SK-N-SH (cell line): ENCODE results near the gene SH3TC1. TPM values are rescaled to one million over a fixed set of nuclear protein-coding genes. Genes with fewer than 3 reads are reported as not detected.

Experiments used
- CTCF ChIA-PET: fragments of 300-600, 350-600 bp; formaldehyde crosslinking; extraction: SDS; loops from one replicate; lab custom pipeline; 2021; lab: Yijun Ruan, JAX
- POLR2A ChIA-PET: fragments of 350-600 bp; sonication (Branson Sonifier 250); formaldehyde crosslinking; extraction: SDS; loops from one replicate; lab custom pipeline; 2020; ENCODE audit warnings: antibody characterized with exemption, inconsistent platforms; lab: Yijun Ruan, JAX
- DNase-seq: peaks from one replicate; pipeline ENCODE4 v3.0.0; 2012
- H2AFZ ChIP-seq: fragments of 200-600 bp; sonication (generic); 2 replicates; pipeline ENCODE4 v1.8.1; 2016; ENCODE audit warnings: antibody characterized with exemption, mild to moderate bottlenecking, low read depth
- H3F3A ChIP-seq: fragments of 200-600 bp; sonication (generic); replicated peaks from 2 replicates; pipeline ENCODE3; 2016; ENCODE audit warnings: antibody characterized with exemption, mild to moderate bottlenecking; ENCODE audit not compliant: insufficient read depth
- H3K27ac ChIP-seq, 2 experiments: fragments of 200-500 bp in 1 of 2; fragments of 200-600 bp in 1 of 2; sonication (Bioruptor generic) in 1 of 2; sonication (generic), shearing (Covaris generic) in 1 of 2; 2 replicates each; pipeline versions ENCODE4 v1.5.1 to v1.6.1; 2014 to 2016; ENCODE audit warnings: low read depth in 2 of 2, inconsistent platforms in 1 of 2, low read length in 1 of 2, mild to moderate bottlenecking in 1 of 2, mixed read lengths in 1 of 2
- H3K27me3 ChIP-seq: fragments of 200-600 bp; sonication (generic), shearing (Covaris generic); 2 replicates; pipeline ENCODE4 v1.6.1; 2016; ENCODE audit warnings: mixed run types; ENCODE audit not compliant: insufficient read depth
- H3K36me3 ChIP-seq, 2 experiments: fragments of 200-500 bp in 1 of 2; fragments of 200-600 bp in 1 of 2; sonication (Bioruptor generic) in 1 of 2; sonication (generic) in 1 of 2; replicated peaks in 1 of 2; 2 replicates each; pipeline versions ENCODE3 to v1.5.1; 2014 to 2016; ENCODE audit warnings: low read length in 1 of 2, mild to moderate bottlenecking in 1 of 2; ENCODE audit not compliant: insufficient read depth in 2 of 2, control insufficient read depth in 1 of 2
- H3K4me1 ChIP-seq, 2 experiments: fragments of 200-500 bp in 1 of 2; fragments of 200-600 bp in 1 of 2; sonication (Bioruptor generic) in 1 of 2; sonication (generic), shearing (Covaris generic) in 1 of 2; 2 replicates each; pipeline versions ENCODE4 v1.5.1 to v1.6.1; 2014 to 2016; ENCODE audit warnings: low read depth in 1 of 2, low read length in 1 of 2, mixed run types in 1 of 2; ENCODE audit not compliant: insufficient read depth in 2 of 2, control insufficient read depth in 1 of 2
- H3K4me2 ChIP-seq: fragments of 200-600 bp; sonication (generic), shearing (Covaris generic); 2 replicates; pipeline ENCODE4 v1.6.1; 2017; ENCODE audit warnings: mixed run types
- H3K4me3 ChIP-seq, 2 experiments: fragments of 200-500 bp in 1 of 2; fragments of 200-600 bp in 1 of 2; sonication (Bioruptor generic) in 1 of 2; sonication (generic), shearing (Covaris generic) in 1 of 2; 2 replicates each; pipeline versions ENCODE4 v1.5.1 to v1.8.1; 2014 to 2016; ENCODE audit warnings: low read depth in 2 of 2, inconsistent platforms in 1 of 2, low read length in 1 of 2, mild to moderate bottlenecking in 1 of 2, mixed read lengths in 1 of 2, moderate library complexity in 1 of 2
- H3K79me2 ChIP-seq: fragments of 200-600 bp; sonication (generic); 2 replicates; pipeline ENCODE4 v1.8.1; 2017; ENCODE audit warnings: mild to moderate bottlenecking; ENCODE audit not compliant: insufficient read depth
- H3K9ac ChIP-seq: fragments of 200-600 bp; sonication (generic); 2 replicates; pipeline ENCODE4 v1.6.1; 2017; ENCODE audit warnings: mixed run types
- H3K9me2 ChIP-seq: fragments of 200-600 bp; sonication (generic); 2 replicates; pipeline ENCODE4 v1.6.1; 2017; ENCODE audit warnings: mixed run types
- H3K9me3 ChIP-seq: fragments of 200-600 bp; sonication (generic); 2 replicates; pipeline ENCODE4 v1.6.1; 2017; ENCODE audit warnings: mixed run types, mild to moderate bottlenecking, moderate library complexity
- H4K20me1 ChIP-seq: fragments of 200-600 bp; sonication (generic); 2 replicates; pipeline ENCODE4 v1.6.1; 2017; ENCODE audit warnings: mild to moderate bottlenecking, mixed run types; ENCODE audit not compliant: insufficient read depth
- CTCF ChIP-seq: fragments of 200-600 bp; sonication (generic); IDR thresholded peaks from 2 replicates; pipeline ENCODE4 v1.6.1; 2017; ENCODE audit warnings: antibody characterized with exemption, mild to moderate bottlenecking, moderate library complexity
- ELF1 ChIP-seq: IDR thresholded peaks from 2 replicates; pipeline ENCODE4 v1.4.0; 2012
- EZH2phosphoT487 ChIP-seq: fragments of 200-600 bp; sonication (generic); IDR thresholded peaks from 2 replicates; pipeline ENCODE4 v1.6.1; 2017; ENCODE audit warnings: low read depth, mixed run types, mild to moderate bottlenecking, antibody characterized with exemption, moderate library complexity, borderline replicate concordance
- FOSL2 ChIP-seq: IDR thresholded peaks from 2 replicates; pipeline ENCODE4 v1.4.0; 2012; ENCODE audit warnings: low read depth, mild to moderate bottlenecking, moderate library complexity, borderline replicate concordance
- FOXJ3 ChIP-seq: sonication (generic); formaldehyde crosslinking; IDR thresholded peaks from 2 replicates; pipeline ENCODE4 v1.5.1; 2020; ENCODE audit warnings: mild to moderate bottlenecking, missing genetic modification reagents
- FOXM1 ChIP-seq: IDR thresholded peaks from 2 replicates; pipeline ENCODE4 v1.4.0; 2012; ENCODE audit warnings: low read depth, mild to moderate bottlenecking
- GATA2 ChIP-seq: sonication (generic); formaldehyde crosslinking; IDR thresholded peaks from 2 replicates; pipeline ENCODE4 v1.5.0; 2020; ENCODE audit warnings: mild to moderate bottlenecking, missing genetic modification reagents
- IRF3 ChIP-seq: fragments of 150-350 bp; IDR thresholded peaks from 2 replicates; pipeline ENCODE4 v1.6.1; 2016; ENCODE audit warnings: mild to moderate bottlenecking, low read depth, low read length
- MXI1 ChIP-seq: IDR thresholded peaks from 2 replicates; pipeline ENCODE4 v1.6.1; 2012; ENCODE audit warnings: mild to moderate bottlenecking, low read depth, low read length, improper control_type of control experiment
- NRF1 ChIP-seq: IDR thresholded peaks from 2 replicates; pipeline ENCODE4 v1.6.1; 2012; ENCODE audit warnings: low read depth, mild to moderate bottlenecking, low read length
- PBX3 ChIP-seq: IDR thresholded peaks from 2 replicates; pipeline ENCODE4; 2012
- RAD21 ChIP-seq: IDR thresholded peaks from 2 replicates; pipeline ENCODE4 v1.6.1; 2012; ENCODE audit warnings: mild to moderate bottlenecking, low read length
- RCOR1 ChIP-seq: fragments of 150-350 bp; IDR thresholded peaks from 2 replicates; pipeline ENCODE4 v1.6.1; 2017; ENCODE audit warnings: antibody characterized with exemption, low read length
- REST ChIP-seq: IDR thresholded peaks from 2 replicates; pipeline ENCODE4 v1.6.1; 2012; ENCODE audit warnings: mild to moderate bottlenecking, low read depth, low read length, moderate library complexity
- RFX5 ChIP-seq: IDR thresholded peaks from 2 replicates; pipeline ENCODE4 v1.6.1; 2012; ENCODE audit warnings: mild to moderate bottlenecking, improper control_type of control experiment, low read length
- RXRA ChIP-seq: IDR thresholded peaks from 2 replicates; pipeline ENCODE4 v1.4.0; 2012; ENCODE audit warnings: low read depth, mild to moderate bottlenecking, borderline replicate concordance
- SMC3 ChIP-seq: IDR thresholded peaks from 2 replicates; pipeline ENCODE4 v1.6.1; 2012; ENCODE audit warnings: low read depth, low read length, improper control_type of control experiment
- TAF1 ChIP-seq: IDR thresholded peaks from 2 replicates; pipeline ENCODE4 v1.6.1; 2012; ENCODE audit warnings: low read depth, mild to moderate bottlenecking, low read length, moderate library complexity, borderline replicate concordance
- TEAD4 ChIP-seq: IDR thresholded peaks from 2 replicates; pipeline ENCODE4 v1.4.0; 2012; ENCODE audit warnings: mild to moderate bottlenecking, borderline replicate concordance; ENCODE audit not compliant: insufficient read depth
- YY1 ChIP-seq: IDR thresholded peaks from 2 replicates; pipeline ENCODE4 v1.4.0; 2012; ENCODE audit warnings: low read depth, mild to moderate bottlenecking
- WGBS: methylation state at CpG from one replicate; pipeline ENCODE4 v1.1.6; 2017; ENCODE audit warnings: low lambda C conversion rate; 5-methylcytosine and 5-hydroxymethylcytosine counted together
- polyA plus RNA-seq, 3 experiments: library from polyadenylated mRNA; depleted of rRNA; stranded (reverse); fragments of >200 nt; gene quantifications; 2 replicates each; pipeline ENCODE4 v1.2.3, GENCODE V29; 2012

The SH3TC1 gene
- polyA plus RNA-seq, 1 of the 3 experiments (the other 2 are of a cell fraction) = 2.7 TPM

- TF ChIP-seq EZH2phosphoT487 = no peak
- no peak for TF ChIP-seq FOXJ3 (CRISPR knock-in tag)
- TF ChIP-seq, all 33 proteins: peak for 0
Observed at GRCh38 chr4:8230891-8231290, 31.8 kb downstream of the SH3TC1 start (continued).

- POLR2A ChIA-PET = no interaction called here
- TF ChIP-seq RCOR1 = no peak
- TF ChIP-seq GATA2 (CRISPR knock-in tag) = no peak
- TF ChIP-seq RFX5 = no peak
- no peak for TF ChIP-seq MXI1
- no peak for TF ChIP-seq TEAD4
- TF ChIP-seq CTCF = no peak
- TF ChIP-seq RAD21 = no peak
- no peak for TF ChIP-seq PBX3
- TF ChIP-seq YY1 = no peak
Observed at GRCh38 chr4:8231551-8232049, 32.5 kb downstream of the SH3TC1 start.

GRCh38 chr4:8232748-8233147 lies 33.7 kb downstream of the SH3TC1 start:
- Histone ChIP-seq H3K4me1 (peaks cover 0 to 24% of the 10 kb centered on the region in 2 experiments; a peak in 1 of 4 replicates), H3K9me2 (no peaks in the 10 kb centered on the region), H3K79me2 (no peaks in the 10 kb centered on the region), H3K27me3 (no peaks in the 10 kb centered on the region), H4K20me1 (no peaks in the 10 kb centered on the region), H3K9ac (no peak overlapping the region), H3K27ac (no peak overlapping the region), H2AFZ (no peak overlapping the region), H3K9me3 (no peaks in the 10 kb centered on the region), H3F3A (no peaks in the 10 kb centered on the region), H3K36me3 (no peaks in the 10 kb centered on the region), H3K4me3 (no peak overlapping the region), H3K4me2 (no peak overlapping the region)
- no peak for DNase-seq
- CTCF ChIA-PET = interaction anchor here (2.0 to 2.1 kb wide), 2 partner anchors 9 to 56 kb away, joined by 6 to 8 read pairs; no protein-coding TSS in a partner anchor
- WGBS = 91% methylated on average over 4 of the region's 11 CpGs
- POLR2A ChIA-PET = no interaction called here
- no peak for TF ChIP-seq RCOR1
- no peak for TF ChIP-seq NRF1
- TF ChIP-seq RXRA = no peak
- no peak for TF ChIP-seq YY1
- TF ChIP-seq MXI1 = no peak
- TF ChIP-seq TAF1 = no peak
- TF ChIP-seq FOSL2 = no peak
- no peak for TF ChIP-seq FOXM1
- no peak for TF ChIP-seq IRF3
- TF ChIP-seq SMC3 = no peak
- TF ChIP-seq ELF1 = no peak
- no peak for TF ChIP-seq REST

More at GRCh38 chr4:8231551-8232049, 32.5 kb downstream of the SH3TC1 start:
- Histone ChIP-seq H3K79me2 (no peaks in the 10 kb centered on the region), H3K36me3 (no peaks in the 10 kb centered on the region), H3F3A (no peaks in the 10 kb centered on the region), H3K4me1 (peaks cover 0 to 20% of the 10 kb centered on the region in 2 experiments; a peak in 1 of 4 replicates), H2AFZ (no peak overlapping the region), H4K20me1 (no peaks in the 10 kb centered on the region), H3K9me3 (no peaks in the 10 kb centered on the region), H3K27me3 (no peaks in the 10 kb centered on the region), H3K9ac (no peak overlapping the region), H3K4me3 (no peak overlapping the region), H3K4me2 (no peak overlapping the region), H3K9me2 (no peaks in the 10 kb centered on the region), H3K27ac (no peak overlapping the region)
- CTCF ChIA-PET = interaction anchor here (0.7 to 2.1 kb wide), 4 partner anchors 11 to 171 kb away, joined by 3 to 8 read pairs (median 4); no protein-coding TSS in a partner anchor
- WGBS = 97% methylated on average over 13 of the region's 21 CpGs
- DNase-seq = no peak
